Measurements from ENCODE around the gene SLC10A7. TPM values are rescaled to one million over a fixed set of nuclear protein-coding genes. Genes with fewer than 3 reads are reported as not detected.

Gene SLC10A7
- total and polyA plus RNA-seq, 10 of the 15 experiments (the other 5 are each of a cell fraction or from before 2014, with no cell fraction given): 4.6 to 23.7 (median 15.6) TPM

GRCh38 chr4:146273204-146273901 lies 248.4 kb downstream of the SLC10A7 start (continued):
- TF ChIP-seq NFXL1 (IDR thresholded peaks at IDR 0.05; ENCODE audit: borderline replicate concordance) (no peak), PAX8 (IDR thresholded peaks at IDR 0.05) (no peak), SIN3A (IDR thresholded peaks at IDR 0.05; ENCODE audit: low read depth, low read length) (no peak), CEBPB (IDR thresholded peaks at IDR 0.05; ENCODE audit: borderline replicate concordance in 1 of 2, low read depth in 2 of 2, low read length in 2 of 2) (0 out of 4 replicates have a peak, but pooled peaks of 1 of the 2 experiments have one; percentile 72), KDM1A (IDR thresholded peaks at IDR 0.05; ENCODE audit: borderline replicate concordance) (no peak), HDGF (IDR thresholded peaks at IDR 0.05) (no peak), TAF1 (IDR thresholded peaks at IDR 0.05; ENCODE audit: borderline replicate concordance, low read depth, low read length) (no peak), SREBF1 (IDR thresholded peaks at IDR 0.05; ENCODE audit: low read length) (no peak), CBX5 (IDR thresholded peaks at IDR 0.05; ENCODE audit: low read depth) (no peak), NFYB (IDR thresholded peaks at IDR 0.05; ENCODE audit: insufficient read depth, low read depth, low read length) (no peak), ZZZ3 (IDR thresholded peaks at IDR 0.05; ENCODE audit: control insufficient read depth, insufficient read length, low read depth) (no peak), MEF2B (IDR thresholded peaks at IDR 0.05; ENCODE audit: partially characterized antibody, poor library complexity, severe bottlenecking) (peak; percentile 84), NFIC (IDR thresholded peaks at IDR 0.05; ENCODE audit: low read depth, low read length) (peak; percentile 96), TBL1XR1 (IDR thresholded peaks at IDR 0.05; ENCODE audit: low read depth, low read length) (no peak; the same call in 1 of the 2 replicates), PAX5 (IDR thresholded peaks at IDR 0.05; ENCODE audit: borderline replicate concordance, low read depth, low read length) (peak; percentile 22; the same call in 1 of the 2 replicates), MEF2A (IDR thresholded peaks at IDR 0.05; ENCODE audit: insufficient read depth, low read depth, low read length) (peak; percentile 95), RCOR1 (conservative IDR thresholded peaks at IDR 0.05; ENCODE audit: low read depth, low read length) (no peak), NR2C1 (IDR thresholded peaks at IDR 0.05) (no peak), GATAD2B (conservative IDR thresholded peaks at IDR 0.05; ENCODE audit: low read depth) (peak; percentile 90), POLR2AphosphoS5 (IDR thresholded peaks at IDR 0.05; ENCODE audit: low read length) (peak; percentile 69), TCF12 (IDR thresholded peaks at IDR 0.05; ENCODE audit: low read depth, low read length) (peak; percentile 84), LARP7 (IDR thresholded peaks at IDR 0.05) (no peak), STAT3 (IDR thresholded peaks at IDR 0.05; ENCODE audit: low read depth, low read length) (peak; percentile 2; the same call in 1 of the 2 replicates), BRCA1 (IDR thresholded peaks at IDR 0.05; ENCODE audit: low read depth, low read length) (no peak), GABPA (IDR thresholded peaks at IDR 0.05; ENCODE audit: low read depth) (no peak)
- TF ChIP-seq, protein P1, sequence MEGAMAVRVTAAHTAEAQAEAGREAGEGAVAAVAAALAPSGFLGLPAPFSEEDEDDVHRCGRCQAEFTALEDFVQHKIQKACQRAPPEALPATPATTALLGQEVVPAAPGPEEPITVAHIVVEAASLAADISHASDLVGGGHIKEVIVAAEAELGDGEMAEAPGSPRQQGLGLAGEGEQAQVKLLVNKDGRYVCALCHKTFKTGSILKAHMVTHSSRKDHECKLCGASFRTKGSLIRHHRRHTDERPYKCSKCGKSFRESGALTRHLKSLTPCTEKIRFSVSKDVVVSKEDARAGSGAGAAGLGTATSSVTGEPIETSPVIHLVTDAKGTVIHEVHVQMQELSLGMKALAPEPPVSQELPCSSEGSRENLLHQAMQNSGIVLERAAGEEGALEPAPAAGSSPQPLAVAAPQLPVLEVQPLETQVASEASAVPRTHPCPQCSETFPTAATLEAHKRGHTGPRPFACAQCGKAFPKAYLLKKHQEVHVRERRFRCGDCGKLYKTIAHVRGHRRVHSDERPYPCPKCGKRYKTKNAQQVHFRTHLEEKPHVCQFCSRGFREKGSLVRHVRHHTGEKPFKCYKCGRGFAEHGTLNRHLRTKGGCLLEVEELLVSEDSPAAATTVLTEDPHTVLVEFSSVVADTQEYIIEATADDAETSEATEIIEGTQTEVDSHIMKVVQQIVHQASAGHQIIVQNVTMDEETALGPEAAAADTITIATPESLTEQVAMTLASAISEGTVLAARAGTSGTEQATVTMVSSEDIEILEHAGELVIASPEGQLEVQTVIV (IDR thresholded peaks at IDR 0.05; ENCODE audit: borderline replicate concordance, partially characterized antibody): no peak
- TF ChIP-seq, protein P2, sequence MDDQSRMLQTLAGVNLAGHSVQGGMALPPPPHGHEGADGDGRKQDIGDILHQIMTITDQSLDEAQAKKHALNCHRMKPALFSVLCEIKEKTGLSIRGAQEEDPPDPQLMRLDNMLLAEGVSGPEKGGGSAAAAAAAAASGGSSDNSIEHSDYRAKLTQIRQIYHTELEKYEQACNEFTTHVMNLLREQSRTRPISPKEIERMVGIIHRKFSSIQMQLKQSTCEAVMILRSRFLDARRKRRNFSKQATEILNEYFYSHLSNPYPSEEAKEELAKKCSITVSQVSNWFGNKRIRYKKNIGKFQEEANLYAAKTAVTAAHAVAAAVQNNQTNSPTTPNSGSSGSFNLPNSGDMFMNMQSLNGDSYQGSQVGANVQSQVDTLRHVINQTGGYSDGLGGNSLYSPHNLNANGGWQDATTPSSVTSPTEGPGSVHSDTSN (IDR thresholded peaks at IDR 0.05; ENCODE audit: insufficient replicate concordance, low read depth, low read length): peak; percentile 69
